ENCODE results near the gene SLC35E2B.
"Not testable (repeated sequence)": the region's sequence is repeated elsewhere in the genome, so short reads cannot be mapped to it uniquely, and the experiment has no call there.

Gene SLC35E2B

DNA sequence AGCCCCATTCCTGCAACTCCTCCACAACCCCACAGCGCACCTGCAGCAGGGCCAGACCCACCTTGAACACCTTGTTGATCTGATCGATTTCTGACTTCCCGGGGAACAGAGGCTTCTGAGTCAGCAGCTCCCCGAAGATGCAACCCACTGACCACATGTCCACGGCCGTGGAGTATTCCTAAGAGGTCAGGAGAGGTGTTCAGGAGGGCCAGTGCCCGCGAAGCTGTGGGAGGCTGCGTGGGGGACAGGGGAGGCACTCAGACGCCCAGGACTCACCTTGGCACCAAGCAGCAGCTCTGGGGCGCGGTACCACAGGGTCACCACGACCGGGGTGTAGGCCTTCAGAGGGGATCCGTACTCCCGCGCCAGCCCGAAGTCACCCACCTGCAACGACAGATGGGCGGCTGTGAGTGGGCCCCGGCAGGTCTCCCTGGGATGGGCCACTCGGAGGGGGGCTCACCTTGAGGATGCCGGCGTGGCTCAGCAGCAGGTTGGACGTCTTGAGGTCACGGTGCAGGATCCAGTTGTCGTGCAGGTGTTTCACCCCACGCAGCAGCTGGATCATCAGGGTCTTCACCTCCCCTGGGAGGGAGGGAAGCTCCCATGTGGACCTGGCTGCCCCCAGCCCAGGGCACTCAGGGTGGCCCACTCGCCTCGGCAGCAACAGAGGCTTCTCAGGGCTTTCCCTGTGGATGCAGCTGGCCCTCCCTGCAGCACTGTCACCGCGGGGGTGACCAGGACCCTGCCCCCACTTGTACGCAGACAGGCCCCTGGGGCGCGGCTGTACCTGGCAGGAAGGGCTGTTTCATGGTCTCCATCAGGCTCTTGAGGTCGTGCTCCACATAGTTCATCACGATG, 55.7 kb downstream of the SLC35E2B start:
- H3K4me3 ChIP-seq (ENCODE audit: low read depth, low read length); DNase-seq (ENCODE audit: low read depth); in situ Hi-C loops (cut with HindIII; ENCODE audit: low sequenced_read_pairs): not testable (repeated sequence)

DNA sequence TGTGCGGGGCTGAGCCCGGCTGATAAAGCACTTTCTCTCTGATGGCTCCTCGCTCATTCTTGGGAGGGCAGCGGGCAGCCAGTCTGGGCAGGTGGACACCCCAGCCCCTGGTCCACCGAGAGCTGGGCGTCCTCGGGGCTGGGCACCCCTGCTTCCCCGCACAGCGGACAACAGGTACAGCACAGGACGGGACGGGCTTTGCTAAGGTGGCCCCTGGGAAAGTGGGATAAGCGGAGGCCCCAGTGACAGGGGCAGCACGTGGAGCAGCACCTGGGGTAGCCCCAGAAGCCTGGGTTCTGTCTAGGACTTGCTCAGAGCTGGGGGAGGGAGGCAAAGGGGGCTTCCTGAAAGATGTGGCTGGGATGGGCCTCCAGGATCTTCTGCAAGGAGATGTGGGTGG, 58.0 kb downstream of the SLC35E2B start:
- H3K4me3 ChIP-seq (ENCODE audit: low read depth, low read length); DNase-seq (ENCODE audit: low read depth); in situ Hi-C loops (cut with HindIII; ENCODE audit: low sequenced_read_pairs): not testable (repeated sequence)

DNA sequence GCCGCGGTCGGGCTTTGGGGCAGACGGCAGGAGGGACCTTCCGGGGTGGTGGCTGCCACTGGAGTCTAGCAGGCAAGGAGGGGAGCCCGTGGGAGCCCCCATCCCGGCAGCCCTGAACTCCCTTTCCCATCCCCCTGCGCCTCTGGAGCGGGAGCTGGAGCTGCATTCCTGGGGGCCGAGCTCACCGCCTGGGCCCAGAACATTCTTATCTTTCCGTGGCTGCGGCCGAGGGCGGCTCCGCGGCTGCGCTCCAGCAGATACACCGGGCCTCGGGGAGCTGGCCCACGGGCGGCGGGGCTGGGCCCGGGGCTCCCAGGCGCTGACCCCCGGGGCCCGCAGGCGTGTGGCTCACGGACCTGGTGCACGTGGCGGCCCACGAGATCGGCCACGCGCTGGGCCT, 59.2 kb downstream of the SLC35E2B start:
- H3K4me3 ChIP-seq (ENCODE audit: low read depth, low read length); DNase-seq (ENCODE audit: low read depth); in situ Hi-C loops (cut with HindIII; ENCODE audit: low sequenced_read_pairs): not testable (repeated sequence)

DNA sequence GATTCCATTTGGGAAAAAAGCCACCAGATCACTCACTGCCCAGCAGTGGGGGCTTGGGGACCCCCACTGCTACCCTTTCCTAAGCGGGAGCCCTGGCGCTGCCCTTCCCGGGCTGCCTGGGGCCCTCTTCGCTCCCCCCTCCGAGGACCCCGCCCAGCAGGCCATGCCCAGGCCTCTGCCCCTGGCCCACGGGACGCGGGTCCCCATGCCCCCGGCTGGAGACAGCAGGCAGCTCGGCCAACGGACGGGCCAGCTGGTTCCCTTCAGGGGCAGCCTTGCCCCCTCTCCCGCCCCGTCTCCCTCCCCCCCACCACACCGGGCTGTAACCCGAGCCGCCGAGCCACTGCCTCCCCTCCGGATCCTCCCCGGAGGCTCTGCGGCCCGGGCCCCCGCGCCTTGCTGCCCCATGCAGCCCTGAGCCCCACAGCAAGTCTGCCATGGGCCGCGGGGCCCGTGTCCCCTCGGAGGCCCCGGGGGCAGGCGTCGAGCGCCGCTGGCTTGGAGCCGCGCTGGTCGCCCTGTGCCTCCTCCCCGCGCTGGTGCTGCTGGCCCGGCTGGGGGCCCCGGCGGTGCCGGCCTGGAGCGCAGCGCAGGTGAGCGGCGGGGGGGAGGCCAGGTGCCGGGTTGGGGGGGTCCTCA, 60.7 kb downstream of the SLC35E2B start, which contains the start of gene MMP23B:
MMP23B (plus strand) TSS at position 392 of the 639 bp plus-strand sequence; CDS start at position 438, 46 bp downstream.
- in situ Hi-C loops (cut with HindIII; ENCODE audit: low sequenced_read_pairs): no loop called here
- no peak within 1 kb of the TSS for H3K4me3 ChIP-seq (ENCODE audit: low read depth, low read length)

DNA sequence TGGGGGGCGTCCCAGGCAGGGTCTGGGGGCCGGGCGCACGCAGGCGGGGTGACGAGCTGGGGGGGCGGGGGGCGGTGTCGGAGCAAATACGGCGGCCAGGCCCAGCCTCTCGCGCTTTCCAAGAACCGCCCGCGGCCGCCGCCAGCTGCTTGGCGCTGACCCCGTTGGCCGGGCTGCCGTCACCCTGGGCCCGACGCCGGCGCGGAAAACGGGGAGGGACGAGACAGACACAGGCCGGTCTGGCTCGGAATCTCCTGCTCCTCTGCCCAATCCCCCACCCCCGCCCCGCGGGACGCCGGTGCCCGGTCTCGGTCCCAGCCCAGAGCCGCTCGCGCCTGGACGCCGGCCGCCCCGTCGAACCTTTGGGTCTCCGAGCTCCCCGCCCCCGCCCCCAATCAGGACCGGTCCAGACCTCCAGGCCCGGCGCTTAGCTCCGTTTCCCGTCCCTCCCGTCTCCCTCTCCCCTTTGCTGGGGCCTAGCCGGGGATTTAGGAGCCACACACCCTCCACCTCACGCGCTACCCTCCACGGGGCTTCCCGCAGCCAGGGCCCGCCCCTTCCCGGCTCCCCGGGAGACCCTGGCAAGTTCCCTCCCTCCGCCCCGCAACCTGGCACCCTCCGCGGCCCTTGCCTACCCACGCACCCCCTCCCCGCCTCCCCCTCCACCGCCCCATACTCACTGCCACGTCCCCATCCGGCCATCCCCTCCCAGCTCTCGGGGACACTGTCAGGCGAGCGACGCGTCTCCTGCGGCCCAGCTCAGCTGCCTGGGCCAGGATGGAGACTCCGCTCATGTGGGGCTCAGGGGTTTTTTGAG, 61.4 kb downstream of the SLC35E2B start:
- H3K4me3 ChIP-seq (ENCODE audit: low read depth, low read length): no peak overlapping the region
- no peak for TF ChIP-seq CTCF (IDR thresholded peaks at IDR 0.05; ENCODE audit: low read depth, low read length, missing control alignments)
- no peak for DNase-seq (ENCODE audit: low read depth)
- in situ Hi-C loops (cut with HindIII; ENCODE audit: low sequenced_read_pairs): no loop called here

More for the DNA sequence above, 60.7 kb downstream of the SLC35E2B start, which contains the start of gene MMP23B:
- no peak for TF ChIP-seq CTCF (IDR thresholded peaks at IDR 0.05; ENCODE audit: low read depth, low read length, missing control alignments)
- no peak for DNase-seq (ENCODE audit: low read depth)

DNA sequence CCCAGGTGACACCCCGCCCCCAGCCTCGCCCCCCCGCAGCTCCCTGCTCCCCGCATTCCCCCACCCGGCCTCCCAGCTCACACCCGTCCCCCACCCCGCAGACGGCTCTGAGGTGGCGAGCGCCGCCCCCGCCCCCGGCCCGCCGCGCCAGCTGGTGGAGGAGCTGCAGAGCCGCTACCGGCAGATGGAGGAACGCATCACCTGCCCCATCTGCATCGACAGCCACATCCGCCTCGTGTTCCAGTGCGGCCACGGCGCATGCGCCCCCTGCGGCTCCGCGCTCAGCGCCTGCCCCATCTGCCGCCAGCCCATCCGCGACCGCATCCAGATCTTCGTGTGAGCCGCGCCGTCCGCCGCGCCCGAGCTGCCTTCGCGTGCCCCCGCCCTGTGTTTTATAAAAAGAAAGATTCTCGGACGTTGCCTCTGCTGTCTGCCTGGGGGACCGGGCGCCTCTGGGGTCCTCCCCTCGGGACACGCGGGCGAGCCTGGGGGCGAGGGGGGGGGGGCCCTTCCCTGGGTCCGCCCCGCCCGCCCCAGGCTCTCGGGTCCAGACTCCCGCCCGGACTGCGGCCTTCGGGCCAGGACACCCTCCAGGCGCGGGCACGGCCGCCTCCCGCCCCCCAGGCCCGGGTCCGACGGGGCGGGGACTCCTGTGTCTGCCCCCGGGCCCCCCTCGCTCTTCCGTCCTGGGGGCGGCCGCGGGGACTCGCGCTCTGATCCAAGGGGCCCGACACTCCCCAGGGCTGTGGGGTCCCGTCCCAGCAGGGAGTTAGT, 62.2 kb downstream of the SLC35E2B start:
- in situ Hi-C loops (cut with HindIII; ENCODE audit: low sequenced_read_pairs): no loop called here
- DNase-seq (ENCODE audit: low read depth): peak; percentile 16
- no peak for TF ChIP-seq CTCF (IDR thresholded peaks at IDR 0.05; ENCODE audit: low read depth, low read length, missing control alignments)
- no peak overlapping the region for H3K4me3 ChIP-seq (ENCODE audit: low read depth, low read length)

DNA sequence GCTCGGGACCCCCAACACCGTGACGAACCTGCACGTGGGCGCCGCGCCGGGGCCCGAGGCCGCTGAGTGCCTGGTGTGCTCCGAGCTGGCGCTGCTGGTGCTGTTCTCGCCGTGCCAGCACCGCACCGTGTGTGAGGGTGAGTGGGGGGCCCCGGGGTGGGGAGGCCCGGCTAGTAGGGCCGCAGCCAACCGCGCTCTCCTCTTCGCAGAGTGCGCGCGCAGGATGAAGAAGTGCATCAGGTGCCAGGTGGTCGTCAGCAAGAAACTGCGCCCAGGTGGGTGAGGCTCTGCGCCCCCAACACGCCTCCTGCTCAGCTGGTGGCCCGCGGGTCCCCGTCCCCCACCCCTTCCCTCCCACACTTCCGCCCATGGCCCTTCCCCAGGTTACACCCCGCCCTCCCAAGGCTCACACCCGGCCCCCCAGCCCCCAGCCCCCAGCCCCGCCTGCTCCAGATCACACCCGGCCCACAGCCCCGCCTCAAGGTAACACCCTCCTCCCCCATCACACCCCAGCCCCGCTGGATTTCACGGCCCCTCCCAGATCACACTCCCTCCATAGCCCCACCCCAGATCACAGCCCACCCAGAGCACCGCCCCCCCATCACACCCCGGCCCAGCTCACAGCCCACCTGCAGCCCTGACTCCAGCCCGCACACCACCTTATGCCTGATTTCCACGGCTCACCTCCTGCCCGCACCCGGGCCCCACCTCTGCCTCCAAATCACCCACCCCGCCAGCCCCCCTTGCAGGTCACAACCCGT, 63.0 kb downstream of the SLC35E2B start:
- H3K4me3 ChIP-seq (ENCODE audit: low read depth, low read length): no peak overlapping the region
- in situ Hi-C loops (cut with HindIII; ENCODE audit: low sequenced_read_pairs): no loop called here
- DNase-seq (ENCODE audit: low read depth): no peak
- no peak for TF ChIP-seq CTCF (IDR thresholded peaks at IDR 0.05; ENCODE audit: low read depth, low read length, missing control alignments)
